Activated CD8-positive, alpha-beta T cell treated with anti-CD3 and anti-CD28 coated beads for 36 hours (primary cell): ENCODE results near the gene CASTOR2. TPM values are rescaled to one million over a fixed set of nuclear protein-coding genes. Genes with fewer than 3 reads are reported as not detected.

Experiments used
- ATAC-seq: fragments of 200-7000 bp; cut with Tn5 transposase; one replicate; pipeline ENCODE4 v1.10.0; 2021; ENCODE audit warnings: mild to moderate bottlenecking, moderate library complexity
- CTCF ChIA-PET: fragments of 350-600 bp; sonication (Branson Sonifier 250); formaldehyde crosslinking; loops from one replicate; lab custom pipeline; 2021; ENCODE audit warnings: antibody characterized with exemption; lab: Charles Lee
- POLR2A ChIA-PET: fragments of 350-600 bp; sonication (Branson Sonifier 250); formaldehyde crosslinking; loops from one replicate; lab custom pipeline; 2021; ENCODE audit warnings: antibody characterized with exemption; lab: Charles Lee
- DNase-seq: peaks from one replicate; pipeline ENCODE4 v3.0.0-alpha.2; 2020
- H3K27ac Mint-ChIP-seq: one replicate; pipeline ENCODE4 v1.8.0; 2021; ENCODE audit warnings: mild to moderate bottlenecking, mixed read lengths
- H3K27me3 Mint-ChIP-seq: one replicate; pipeline ENCODE4 v1.8.0; 2021; ENCODE audit warnings: mixed read lengths
- H3K36me3 Mint-ChIP-seq: one replicate; pipeline ENCODE4 v1.8.0; 2021; ENCODE audit warnings: low read depth, mixed read lengths
- H3K4me1 Mint-ChIP-seq: one replicate; pipeline ENCODE4 v1.8.0; 2021; ENCODE audit warnings: low read depth, mixed read lengths
- H3K4me3 Mint-ChIP-seq: one replicate; pipeline ENCODE4 v1.8.0; 2021; ENCODE audit warnings: mild to moderate bottlenecking, moderate library complexity, mixed read lengths
- H3K9me3 Mint-ChIP-seq: one replicate; pipeline ENCODE4 v1.8.0; 2021; ENCODE audit warnings: mixed read lengths
- CTCF ChIP-seq: fragments of 200-600 bp; IDR thresholded peaks from one replicate; pipeline ENCODE4 v1.8.0; 2022; ENCODE audit warnings: antibody characterized with exemption, mild to moderate bottlenecking
- intact Hi-C: fragments of 100-400 bp; cut with micrococcal nuclease; formaldehyde crosslinking; loops from one replicate; pipeline ENCODE4 v1.10.0; 2022
- total RNA-seq, 2 experiments: library from RNA; stranded (reverse); gene quantifications; one replicate each; pipeline ENCODE4 v1.2.3, GENCODE V29; 2021

Gene CASTOR2
- total RNA-seq, 2 experiments from 2014 or later = 3.1 to 3.4 TPM

- intact Hi-C loops = no loop called here
- Mint-ChIP-seq H3K4me1 (no peaks in the 10 kb centered on the region), H3K36me3 (peaks cover 33% of the 10 kb centered on the region), H3K9me3 (no peaks in the 10 kb centered on the region), H3K27ac (no peak overlapping the region), H3K4me3 (no peak overlapping the region), H3K27me3 (no peaks in the 10 kb centered on the region)
- POLR2A ChIA-PET = no interaction called here
- DNase-seq (no peak), ATAC-seq (no peak)
- CTCF ChIA-PET = no interaction called here
- TF ChIP-seq CTCF = no peak
Observed at GRCh38 chr7:75050501-75050900, 86.0 kb downstream of the CASTOR2 start.

GRCh38 chr7:75054744-75055143, 90.2 kb downstream of the CASTOR2 start:
- Mint-ChIP-seq H3K4me1 (no peaks in the 10 kb centered on the region), H3K4me3 (no peak overlapping the region), H3K27me3 (no peaks in the 10 kb centered on the region), H3K27ac (no peak overlapping the region), H3K36me3 (peaks cover 47% of the 10 kb centered on the region), H3K9me3 (no peaks in the 10 kb centered on the region)
- CTCF ChIA-PET = no interaction called here
- TF ChIP-seq CTCF = no peak
- DNase-seq (no peak), ATAC-seq (no peak)
- POLR2A ChIA-PET = no interaction called here
- intact Hi-C loops = no loop called here

- H3K36me3 Mint-ChIP-seq = peaks cover 50% of the 10 kb centered on the region
- no peak overlapping the region for H3K4me3 Mint-ChIP-seq
- DNase-seq (no peak), ATAC-seq (no peak)
- ChIA-PET CTCF (no interaction called here), POLR2A (no interaction called here)
- H3K27ac Mint-ChIP-seq = no peak overlapping the region
- no peaks in the 10 kb centered on the region for H3K27me3 Mint-ChIP-seq
- no peak for TF ChIP-seq CTCF
- no peaks in the 10 kb centered on the region for H3K4me1 Mint-ChIP-seq
- intact Hi-C loops = no loop called here
- no peaks in the 10 kb centered on the region for H3K9me3 Mint-ChIP-seq
Observed at GRCh38 chr7:75055155-75055554, 90.7 kb downstream of the CASTOR2 start.

GRCh38 chr7:75055830-75056772, 91.6 kb downstream of the CASTOR2 start:
- CTCF ChIA-PET = interaction anchor here (1.0 kb wide), 1 partner anchor 10 kb away, joined by 4 read pairs; no protein-coding TSS in a partner anchor
- no peak for ATAC-seq
- intact Hi-C loops = no loop called here
- Mint-ChIP-seq H3K27ac (no peak overlapping the region), H3K36me3 (peaks cover 55% of the 10 kb centered on the region), H3K27me3 (no peaks in the 10 kb centered on the region), H3K4me1 (no peaks in the 10 kb centered on the region), H3K4me3 (no peak overlapping the region), H3K9me3 (no peaks in the 10 kb centered on the region)
- POLR2A ChIA-PET = no interaction called here
- no peak for TF ChIP-seq CTCF
- DNase-seq = no peak

GRCh38 chr7:75058406-75058805, 93.9 kb downstream of the CASTOR2 start:
- Mint-ChIP-seq H3K27me3 (no peaks in the 10 kb centered on the region), H3K36me3 (peaks cover 56% of the 10 kb centered on the region), H3K9me3 (no peaks in the 10 kb centered on the region), H3K27ac (no peak overlapping the region), H3K4me3 (no peak overlapping the region), H3K4me1 (peaks cover 2% of the 10 kb centered on the region)
- ChIA-PET POLR2A (interaction anchor here (0.6 kb wide), 1 partner anchor 559 kb away, joined by 3 read pairs; no protein-coding TSS in a partner anchor), CTCF (no interaction called here)
- DNase-seq (no peak), ATAC-seq (no peak)
- no peak for TF ChIP-seq CTCF
- intact Hi-C loops = no loop called here
